ENCODE data around the gene IL4I1. TPM values are rescaled to one million over a fixed set of nuclear protein-coding genes. Genes with fewer than 3 reads are reported as not detected.

The IL4I1 gene
- total RNA-seq, 1 donor: 0.43 TPM

DNA sequence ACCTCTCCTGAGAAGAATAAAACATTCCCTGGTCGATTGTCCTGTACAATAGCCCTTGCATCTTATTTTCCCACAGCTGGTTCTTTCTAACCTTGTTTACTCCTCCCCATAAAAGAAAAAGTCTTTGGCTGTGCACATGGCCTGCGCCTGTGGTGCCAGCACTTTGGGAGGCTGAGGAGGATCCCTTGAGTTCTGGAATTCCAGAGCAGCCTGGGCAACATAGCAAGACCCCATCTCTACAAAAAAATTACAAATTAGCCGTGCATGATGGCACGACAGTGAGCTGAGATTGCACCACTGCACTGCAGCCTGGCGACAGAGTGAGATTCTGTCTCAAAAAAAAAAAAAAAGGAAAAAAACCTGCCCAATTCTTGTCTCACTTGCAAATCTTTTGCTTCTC is 39.9 kb upstream of the IL4I1 start:
- no peak overlapping the region for H3K4me3 ChIP-seq (ENCODE audit: low read depth, low read length)
- no peak for TF ChIP-seq CTCF (IDR thresholded peaks at IDR 0.05; ENCODE audit: insufficient read depth, low read depth, low read length)
- no peak for DNase-seq (ENCODE audit: low read depth)

DNA sequence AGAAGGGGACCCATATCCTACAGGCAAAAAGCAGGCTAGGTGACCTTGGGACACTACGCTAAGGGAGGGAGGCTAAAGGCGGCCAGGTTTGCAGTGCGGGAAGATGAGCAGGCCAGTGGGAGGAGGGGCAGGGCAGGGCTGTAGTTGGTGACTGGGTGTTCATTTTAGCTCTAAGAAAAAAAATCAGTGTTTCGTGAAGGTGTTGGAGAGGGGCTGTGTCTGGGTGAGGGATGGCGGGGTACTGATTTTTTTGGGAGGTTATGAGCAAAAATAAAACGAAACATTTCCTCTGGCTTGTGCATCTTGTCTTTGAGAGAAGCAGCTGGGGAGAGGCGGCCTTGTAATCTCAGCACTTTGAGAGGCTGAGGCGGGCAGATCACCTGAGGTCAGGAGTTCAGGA is 37.0 kb upstream of the IL4I1 start:
- TF ChIP-seq CTCF (IDR thresholded peaks at IDR 0.05; ENCODE audit: insufficient read depth, low read depth, low read length): no peak
- no peak overlapping the region for H3K4me3 ChIP-seq (ENCODE audit: low read depth, low read length)
- no peak for DNase-seq (ENCODE audit: low read depth)

DNA sequence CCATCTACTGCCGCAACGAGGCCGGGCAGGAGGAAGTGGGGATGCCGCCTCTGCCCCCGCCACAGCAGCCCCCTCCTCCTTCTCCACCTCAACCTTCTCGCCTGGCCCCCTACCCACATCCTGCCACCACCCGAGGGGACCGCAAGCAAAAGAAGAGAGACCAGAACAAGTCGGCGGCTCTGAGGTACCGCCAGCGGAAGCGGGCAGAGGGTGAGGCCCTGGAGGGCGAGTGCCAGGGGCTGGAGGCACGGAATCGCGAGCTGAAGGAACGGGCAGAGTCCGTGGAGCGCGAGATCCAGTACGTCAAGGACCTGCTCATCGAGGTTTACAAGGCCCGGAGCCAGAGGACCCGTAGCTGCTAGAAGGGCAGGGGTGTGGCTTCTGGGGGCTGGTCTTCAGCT is 36.0 kb upstream of the IL4I1 start:
- no peak overlapping the region for H3K4me3 ChIP-seq (ENCODE audit: low read depth, low read length)
- no peak for DNase-seq (ENCODE audit: low read depth)

DNA sequence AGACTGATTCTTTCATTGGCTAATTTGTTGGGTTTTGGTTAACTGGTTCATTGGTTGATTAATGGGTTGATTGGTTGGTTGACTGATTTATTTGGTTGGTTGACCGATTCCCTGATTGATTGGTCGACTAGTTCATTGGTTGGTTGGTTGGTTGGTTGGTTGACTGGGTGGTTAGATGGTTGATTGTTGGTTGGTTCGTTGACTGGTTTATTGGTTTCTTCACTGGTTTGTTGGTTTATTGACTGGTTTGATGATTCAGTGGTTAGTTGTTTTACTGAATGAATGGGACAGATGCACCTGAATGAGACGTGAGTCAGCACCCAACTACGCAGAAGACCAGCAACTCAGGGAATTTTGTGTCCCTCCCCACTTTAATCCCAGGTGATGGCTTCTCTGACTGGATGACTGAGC is 35.4 kb upstream of the IL4I1 start:
- no peak for DNase-seq (ENCODE audit: low read depth)
- no peak for TF ChIP-seq CTCF (IDR thresholded peaks at IDR 0.05; ENCODE audit: insufficient read depth, low read depth, low read length)
- H3K4me3 ChIP-seq (ENCODE audit: low read depth, low read length): no peak overlapping the region

More for the DNA sequence above, 36.0 kb upstream of the IL4I1 start:
- no peak for TF ChIP-seq CTCF (IDR thresholded peaks at IDR 0.05; ENCODE audit: insufficient read depth, low read depth, low read length)

DNA sequence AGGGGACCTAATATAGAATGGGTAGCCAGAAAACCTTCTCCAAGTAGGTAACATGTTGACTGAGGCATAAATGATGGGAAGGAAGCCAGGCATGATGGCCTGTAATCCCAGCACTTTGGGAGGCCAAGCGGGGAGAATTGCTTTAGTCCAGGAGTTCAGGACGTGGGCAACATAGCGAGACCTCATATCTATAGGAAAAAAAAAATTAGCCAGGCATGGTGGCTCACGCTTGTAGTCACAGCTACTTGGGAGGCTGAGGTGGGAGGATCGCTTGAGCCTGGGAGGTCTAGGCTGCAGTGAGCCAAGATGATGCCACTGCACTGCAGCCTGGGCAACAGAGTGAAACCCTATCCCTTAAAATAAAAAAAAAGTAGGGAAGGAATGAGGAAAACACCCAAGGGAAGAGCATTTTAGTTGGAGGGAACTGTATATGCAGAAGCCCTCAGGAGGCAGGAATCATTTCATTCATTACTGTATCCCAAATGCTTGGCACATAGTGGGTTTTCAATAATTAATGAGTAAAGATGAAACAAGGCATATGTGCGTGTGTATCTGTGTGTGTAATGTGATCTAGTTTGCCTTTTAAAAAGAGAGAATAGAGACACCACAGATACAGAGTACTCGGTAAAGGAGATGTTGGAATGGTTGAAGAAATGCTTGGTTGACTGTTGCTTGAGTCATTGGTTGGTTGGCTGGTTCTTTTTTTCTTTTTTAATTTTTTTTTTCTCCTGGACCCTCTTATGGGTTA is 34.8 kb upstream of the IL4I1 start:
- TF ChIP-seq CTCF (IDR thresholded peaks at IDR 0.05; ENCODE audit: insufficient read depth, low read depth, low read length): no peak
- H3K4me3 ChIP-seq (ENCODE audit: low read depth, low read length): no peak overlapping the region
- no peak for DNase-seq (ENCODE audit: low read depth)

GRCh38 chr19:49930483-49931011 is 33.9 kb upstream of the IL4I1 start:
- no peak for TF ChIP-seq CTCF (IDR thresholded peaks at IDR 0.05; ENCODE audit: insufficient read depth, low read depth, low read length)
- peak overlapping the region; percentile 95 for H3K4me3 ChIP-seq (ENCODE audit: low read depth, low read length)
- DNase-seq (ENCODE audit: low read depth): no peak

Data from fibroblast of villous mesenchyme (primary cell).